Mesenchymal stem cell (in vitro differentiated cells and primary cell): ENCODE measurements around the gene TUBB6.
A peak's percentile ranks its signal among the peaks of the same experiment; 100 is the strongest.

Experiments used
- DNase-seq: peaks from one replicate; pipeline ENCODE4 v3.0.0-alpha.2; 2013
- H2AFZ ChIP-seq: one replicate; pipeline ENCODE4 v1.6.1; 2013; ENCODE audit warnings: low read depth, mild to moderate bottlenecking, control low read depth, inconsistent platforms, low read length, moderate library complexity
- H2AK5ac ChIP-seq: 2 replicates; pipeline ENCODE4 v1.6.1; 2013; ENCODE audit warnings: low read length, moderate library complexity, mild to moderate bottlenecking, inconsistent platforms; ENCODE audit not compliant: severe bottlenecking
- H2BK120ac ChIP-seq: one replicate; pipeline ENCODE4 v1.6.1; 2013; ENCODE audit warnings: low read depth, mild to moderate bottlenecking, inconsistent platforms, low read length, moderate library complexity
- H2BK12ac ChIP-seq, 2 experiments: one replicate each; pipeline ENCODE4 v1.6.1; 2013; ENCODE audit warnings: inconsistent platforms in 2 of 2, low read length in 2 of 2, mild to moderate bottlenecking in 2 of 2, moderate library complexity in 2 of 2, control low read depth in 1 of 2
- H2BK15ac ChIP-seq: one replicate; pipeline ENCODE4 v1.6.1; 2013; ENCODE audit warnings: mild to moderate bottlenecking, low read depth, inconsistent platforms; ENCODE audit not compliant: poor library complexity, severe bottlenecking
- H2BK5ac ChIP-seq: 2 replicates; pipeline ENCODE4 v1.6.1; 2013; ENCODE audit warnings: low read depth, mild to moderate bottlenecking, low read length, control low read depth, inconsistent platforms; ENCODE audit not compliant: poor library complexity, severe bottlenecking
- H3K14ac ChIP-seq, 2 experiments: one replicate each; pipeline ENCODE4 v1.6.1; 2013; ENCODE audit warnings: inconsistent platforms in 2 of 2, low read length in 2 of 2, control low read depth in 1 of 2, mild to moderate bottlenecking in 1 of 2, moderate library complexity in 1 of 2
- H3K18ac ChIP-seq, 2 experiments: one replicate each; pipeline ENCODE4 v1.6.1; 2013; ENCODE audit warnings: inconsistent platforms in 2 of 2, low read length in 2 of 2, control low read depth in 1 of 2, low read depth in 1 of 2, mild to moderate bottlenecking in 1 of 2
- H3K23ac ChIP-seq, 2 experiments: one replicate each; pipeline ENCODE4 v1.6.1; 2013; ENCODE audit warnings: inconsistent platforms in 2 of 2, low read length in 2 of 2, mild to moderate bottlenecking in 2 of 2, moderate library complexity in 2 of 2, control low read depth in 1 of 2
- H3K27ac ChIP-seq: 2 replicates; pipeline ENCODE4 v1.5.1; 2013; ENCODE audit warnings: mild to moderate bottlenecking, moderate library complexity, low read length, control low read depth, inconsistent platforms; ENCODE audit not compliant: poor library complexity, severe bottlenecking
- H3K27me3 ChIP-seq, 2 experiments: 2 replicates each; pipeline versions ENCODE4 v1.6.1 to v1.7.0; 2013; ENCODE audit warnings: low read length in 2 of 2, mild to moderate bottlenecking in 2 of 2, moderate library complexity in 2 of 2, control low read depth in 1 of 2, inconsistent platforms in 1 of 2; ENCODE audit not compliant: control insufficient read depth in 1 of 2, insufficient read depth in 1 of 2
- H3K36me3 ChIP-seq, 2 experiments: 2 replicates each; pipeline versions ENCODE4 v1.6.1 to v1.7.0; 2013; ENCODE audit warnings: low read length in 2 of 2, control low read depth in 1 of 2, inconsistent platforms in 1 of 2, low read depth in 1 of 2, mild to moderate bottlenecking in 1 of 2; ENCODE audit not compliant: insufficient read depth in 2 of 2, control insufficient read depth in 1 of 2
- H3K4ac ChIP-seq, 2 experiments: one replicate each; pipeline ENCODE4 v1.6.1; 2013; ENCODE audit warnings: inconsistent platforms in 2 of 2, low read length in 2 of 2, mild to moderate bottlenecking in 2 of 2, moderate library complexity in 2 of 2, control low read depth in 1 of 2, low read depth in 1 of 2
- H3K4me1 ChIP-seq: 2 replicates; pipeline ENCODE4 v1.6.1; 2013; ENCODE audit warnings: low read depth, low read length, control low read depth; ENCODE audit not compliant: control insufficient read depth, insufficient read depth
- H3K4me2 ChIP-seq: 2 replicates; pipeline ENCODE4 v1.6.1; 2013; ENCODE audit warnings: low read length, mild to moderate bottlenecking, inconsistent platforms; ENCODE audit not compliant: poor library complexity, severe bottlenecking
- H3K4me3 ChIP-seq, 2 experiments: 2 replicates each; pipeline versions ENCODE4 v1.5.1 to v1.7.0; 2013; ENCODE audit warnings: low read length in 2 of 2, mild to moderate bottlenecking in 2 of 2, control low read depth in 1 of 2, low read depth in 1 of 2; ENCODE audit not compliant: insufficient read depth in 1 of 2
- H3K79me1 ChIP-seq: replicated peaks from 2 replicates; pipeline ENCODE4 v1.6.1; 2013; ENCODE audit warnings: mild to moderate bottlenecking, control low read depth, low read length, inconsistent platforms; ENCODE audit not compliant: poor library complexity, severe bottlenecking
- H3K9ac ChIP-seq: 2 replicates; pipeline ENCODE4 v1.7.0; 2013; ENCODE audit warnings: mild to moderate bottlenecking, low read length, moderate library complexity
- H3K9me3 ChIP-seq: 2 replicates; pipeline ENCODE4 v1.7.0; 2013; ENCODE audit warnings: mild to moderate bottlenecking, low read length; ENCODE audit not compliant: control insufficient read depth
- H4K8ac ChIP-seq: one replicate; pipeline ENCODE4 v1.6.1; 2013; ENCODE audit warnings: inconsistent platforms, mild to moderate bottlenecking, low read length, moderate library complexity
- H4K91ac ChIP-seq: one replicate; pipeline ENCODE4 v1.6.1; 2013; ENCODE audit warnings: mild to moderate bottlenecking, low read length, inconsistent platforms
- whole genome bisulfite sequencing: methylation state at CpG from one replicate; pipeline ENCODE4 v1.1.7; 2013; ENCODE audit warnings: mixed read lengths; 5-methylcytosine and 5-hydroxymethylcytosine counted together

The TUBB6 gene

DNA sequence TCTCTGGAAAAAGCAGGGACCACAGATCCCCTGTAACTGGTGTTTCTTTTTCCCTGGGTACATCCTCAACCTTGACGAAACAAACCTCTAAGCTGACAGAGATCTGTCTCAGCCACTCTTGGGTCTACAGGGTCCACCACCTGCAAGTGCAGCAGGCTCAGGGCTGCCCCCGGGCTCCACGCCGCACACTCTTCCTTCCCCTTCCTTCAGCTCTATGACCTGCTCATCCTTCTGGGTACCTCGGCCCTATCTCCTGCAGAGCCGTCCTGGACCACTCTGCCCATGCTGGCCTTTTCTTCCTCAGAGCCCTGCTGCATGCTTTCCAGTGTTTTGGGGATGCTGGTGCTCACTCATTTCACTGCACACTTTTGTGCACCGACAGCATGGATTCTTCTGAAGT, 27.5 kb downstream of the TUBB6 start:
- Histone ChIP-seq H3K23ac (no peak overlapping the region), H3K4me3 (no peak overlapping the region), H3K9ac (no peak overlapping the region), H3K36me3 (peaks cover 29 to 73% of the 10 kb centered on the region in 2 experiments), H2AFZ (no peak overlapping the region), H3K4ac (no peak overlapping the region), H4K91ac (no peak overlapping the region), H3K4me1 (peaks cover 14% of the 10 kb centered on the region), H2AK5ac (no peak overlapping the region), H3K4me2 (no peak overlapping the region), H3K18ac (no peak overlapping the region), H3K9me3 (no peaks in the 10 kb centered on the region), H2BK15ac (no peak overlapping the region), H3K14ac (no peak overlapping the region), H4K8ac (no peak overlapping the region), H2BK12ac (no peak overlapping the region), H3K27ac (no peak overlapping the region), H3K27me3 (no peaks in the 10 kb centered on the region), H2BK120ac (no peak overlapping the region), H2BK5ac (no peak overlapping the region), H3K79me1 (peaks cover 17% of the 10 kb centered on the region)
- 87% methylated on average over 7 of the region's 7 CpGs for WGBS
- DNase-seq = no peak

DNA sequence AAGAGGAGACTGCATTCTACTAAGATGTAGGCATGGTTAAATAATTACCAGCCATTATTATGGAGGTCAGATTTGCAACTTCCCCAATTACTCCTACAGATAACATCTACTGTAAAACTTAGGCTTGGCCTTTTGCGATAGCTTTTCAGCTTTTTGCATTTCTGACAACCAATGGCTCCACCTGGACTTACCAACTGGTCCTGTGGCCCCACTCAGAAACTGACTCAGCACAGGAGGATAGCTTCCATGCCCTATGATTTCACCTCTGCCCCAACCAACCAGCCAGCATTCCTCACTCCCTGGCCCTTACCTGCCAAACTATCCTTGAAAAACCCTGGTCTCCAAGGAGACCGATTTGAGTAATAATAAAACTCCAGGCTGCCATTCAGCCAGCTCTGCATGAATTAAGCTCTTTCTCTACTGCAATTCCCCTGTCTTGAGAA, 28.2 kb downstream of the TUBB6 start:
- Histone ChIP-seq H3K27ac (no peak overlapping the region), H2BK120ac (no peak overlapping the region), H2BK5ac (no peak overlapping the region), H3K4me3 (no peak overlapping the region), H4K91ac (no peak overlapping the region), H3K14ac (no peak overlapping the region), H3K9me3 (no peaks in the 10 kb centered on the region), H3K4me2 (no peak overlapping the region), H4K8ac (no peak overlapping the region), H2AK5ac (peak overlapping the region; percentile 17), H3K27me3 (no peaks in the 10 kb centered on the region), H3K4me1 (peaks cover 14% of the 10 kb centered on the region), H3K36me3 (peaks cover 30 to 71% of the 10 kb centered on the region in 2 experiments), H2BK12ac (no peak overlapping the region), H3K18ac (no peak overlapping the region), H2BK15ac (peak overlapping the region; percentile 40), H3K23ac (peak overlapping the region in 1 of 2 experiments; percentile 73), H3K4ac (no peak overlapping the region), H2AFZ (no peak overlapping the region), H3K79me1 (peaks cover 17% of the 10 kb centered on the region), H3K9ac (no peak overlapping the region)
- WGBS = 48% methylated on average over 2 of the region's 2 CpGs
- no peak for DNase-seq

DNA sequence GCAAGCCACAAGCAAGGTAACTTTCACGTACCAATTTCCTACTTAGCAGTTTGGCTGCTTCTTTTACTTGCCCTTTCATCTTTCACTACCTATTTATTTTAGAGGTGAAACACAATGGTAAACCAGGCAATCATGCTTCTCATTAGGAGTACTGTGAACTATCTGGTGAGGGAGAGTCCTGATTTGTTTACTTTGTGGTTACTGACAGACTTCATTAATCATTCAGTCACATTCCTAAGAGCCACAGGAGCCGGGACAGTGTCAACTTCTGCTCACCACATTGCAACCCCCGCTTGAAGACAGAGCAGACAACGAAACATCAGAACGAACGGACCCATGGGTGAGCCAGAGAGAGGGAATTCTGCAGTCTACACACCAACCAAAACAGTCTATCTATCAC, 28.8 kb downstream of the TUBB6 start:
- H2AK5ac ChIP-seq = no peak overlapping the region
- no peak overlapping the region for H3K27ac ChIP-seq
- H2BK120ac ChIP-seq = no peak overlapping the region
- H3K23ac ChIP-seq = no peak overlapping the region
- H3K18ac ChIP-seq = no peak overlapping the region
- no peak overlapping the region for H3K4ac ChIP-seq
- peaks cover 14% of the 10 kb centered on the region for H3K4me1 ChIP-seq
- no peaks in the 10 kb centered on the region for H3K27me3 ChIP-seq
- no peak overlapping the region for H4K91ac ChIP-seq
- peaks cover 17% of the 10 kb centered on the region for H3K79me1 ChIP-seq
- H2BK12ac ChIP-seq = no peak overlapping the region
- H2BK5ac ChIP-seq = no peak overlapping the region
- no peak overlapping the region for H3K9ac ChIP-seq
- H3K9me3 ChIP-seq = no peaks in the 10 kb centered on the region
- no peak overlapping the region for H2BK15ac ChIP-seq
- no peak overlapping the region for H4K8ac ChIP-seq
- peaks cover 33 to 76% of the 10 kb centered on the region in 2 experiments for H3K36me3 ChIP-seq
- H3K4me2 ChIP-seq = no peak overlapping the region
- H2AFZ ChIP-seq = no peak overlapping the region
- 0% methylated on average over 6 of the region's 6 CpGs for WGBS
- H3K14ac ChIP-seq = no peak overlapping the region
- no peak overlapping the region for H3K4me3 ChIP-seq
- peak; percentile 86 for DNase-seq

DNA sequence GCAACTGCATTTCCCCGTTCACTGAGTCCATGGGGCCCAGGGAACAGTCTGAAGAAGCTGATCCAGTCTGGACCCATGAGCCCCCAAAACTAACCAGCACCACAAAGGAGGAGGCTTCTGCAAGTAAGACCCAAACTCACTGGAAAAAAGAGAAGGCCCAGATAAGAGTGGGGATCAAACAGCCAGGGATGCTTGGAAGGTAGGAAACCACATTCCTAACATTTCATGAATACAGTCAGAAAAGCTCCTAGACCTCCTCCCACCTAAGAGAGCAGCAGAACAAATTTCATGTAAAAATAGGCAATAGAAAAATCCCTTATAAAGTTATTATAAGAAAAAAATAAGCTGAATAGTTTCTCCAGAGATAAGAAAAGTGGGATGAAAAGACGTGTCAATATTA, 30.3 kb downstream of the TUBB6 start:
- H4K8ac ChIP-seq = no peak overlapping the region
- DNase-seq = no peak
- H3K14ac ChIP-seq = no peak overlapping the region
- H3K18ac ChIP-seq = no peak overlapping the region
- no peak overlapping the region for H2BK15ac ChIP-seq
- no peak overlapping the region for H2BK12ac ChIP-seq
- H3K9me3 ChIP-seq = no peaks in the 10 kb centered on the region
- H3K23ac ChIP-seq = no peak overlapping the region
- peaks cover 17% of the 10 kb centered on the region for H3K79me1 ChIP-seq
- H3K4me1 ChIP-seq = peaks cover 14% of the 10 kb centered on the region
- H3K4me3 ChIP-seq = no peak overlapping the region
- no peak overlapping the region for H3K4ac ChIP-seq
- H2AFZ ChIP-seq = no peak overlapping the region
- H4K91ac ChIP-seq = no peak overlapping the region
- no peak overlapping the region for H3K27ac ChIP-seq
- no peak overlapping the region for H2BK120ac ChIP-seq
- 100% methylated on average over 1 of the region's 2 CpGs for WGBS
- no peak overlapping the region for H3K9ac ChIP-seq
- H3K27me3 ChIP-seq = no peaks in the 10 kb centered on the region
- no peak overlapping the region for H2BK5ac ChIP-seq
- no peak overlapping the region for H3K4me2 ChIP-seq
- H3K36me3 ChIP-seq = peaks cover 37 to 89% of the 10 kb centered on the region in 2 experiments
- no peak overlapping the region for H2AK5ac ChIP-seq
